GM23338 (cell line): Measurements from ENCODE around the gene PDE12.

Experiments used
- CREB1 ChIP-seq: fragments of 250-450 bp; sonication (Bioruptor Pico); IDR thresholded peaks from 2 replicates; pipeline ENCODE4 v1.5.0; 2020; ENCODE audit warnings: low read depth, mild to moderate bottlenecking, moderate library complexity
- CTCF ChIP-seq, 2 experiments: fragments of 200-600 bp in 1 of 2; sonication (generic) in 1 of 2; conservative IDR thresholded peaks; 2 replicates each; pipeline versions ENCODE4 v1.5.1 to v1.6.1; 2016 to 2017; ENCODE audit warnings: antibody characterized with exemption in 2 of 2, low read depth in 2 of 2, mild to moderate bottlenecking in 2 of 2, moderate library complexity in 1 of 2
- ETS1 ChIP-seq: IDR thresholded peaks from 2 replicates; pipeline ENCODE4 v1.6.1; 2016; ENCODE audit warnings: antibody characterized with exemption
- EZH2 ChIP-seq: fragments of 200-600 bp; sonication (generic); IDR thresholded peaks from one replicate; pipeline ENCODE4 v1.8.0; 2017; ENCODE audit warnings: antibody characterized with exemption, mild to moderate bottlenecking, low read depth; ENCODE audit not compliant: unreplicated experiment
- EZH2phosphoT487 ChIP-seq: fragments of 200-600 bp; sonication (generic); IDR thresholded peaks from one replicate; pipeline ENCODE4 v1.8.1; 2018; ENCODE audit warnings: antibody characterized with exemption; ENCODE audit not compliant: unreplicated experiment
- JUNB ChIP-seq: IDR thresholded peaks from one replicate; pipeline ENCODE4 v1.6.1; 2016; ENCODE audit warnings: antibody characterized with exemption; ENCODE audit not compliant: unreplicated experiment
- POLR2AphosphoS5 ChIP-seq: IDR thresholded peaks from 2 replicates; pipeline ENCODE4 v1.6.1; 2016; ENCODE audit warnings: antibody characterized with exemption, low read depth
- STAT1 ChIP-seq: IDR thresholded peaks from one replicate; pipeline ENCODE4 v1.6.1; 2016; ENCODE audit warnings: antibody characterized with exemption; ENCODE audit not compliant: unreplicated experiment
- ZNF331 ChIP-seq: fragments of 250-450 bp; sonication (Bioruptor Pico); IDR thresholded peaks from 2 replicates; pipeline ENCODE4 v1.5.0; 2020; ENCODE audit warnings: low read depth, mild to moderate bottlenecking, moderate library complexity
- TF ChIP-seq, protein P1 (sequence below): IDR thresholded peaks from one replicate; pipeline ENCODE4 v1.6.1; 2018; ENCODE audit warnings: antibody characterized with exemption; ENCODE audit not compliant: unreplicated experiment

DNA sequence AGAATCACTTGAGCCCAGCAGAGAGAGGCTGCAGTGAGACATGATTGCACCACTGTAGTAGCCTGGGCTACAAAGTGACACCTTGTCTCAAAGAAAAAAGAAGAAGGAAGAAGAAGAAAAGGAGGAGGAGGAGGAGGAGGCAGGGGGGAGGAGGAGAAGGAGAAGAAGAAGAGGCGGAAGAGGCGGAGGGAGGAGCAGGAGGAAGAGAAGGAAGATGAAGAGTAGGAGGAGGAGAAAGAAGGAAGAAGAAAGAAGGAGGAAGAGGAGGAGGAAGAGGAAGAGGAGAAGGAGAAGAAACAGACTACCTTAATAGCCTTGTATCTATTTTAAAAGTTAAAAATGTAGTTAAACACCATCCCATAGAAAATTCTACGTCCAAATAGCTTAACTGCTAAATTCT lies 60.2 kb downstream of the PDE12 start:
- TF ChIP-seq EZH2phosphoT487 = no peak
- TF ChIP-seq CTCF (conservative IDR thresholded peaks at IDR 0.05; ENCODE audit: low read depth in 2 of 2) = no peak
- TF ChIP-seq JUNB = no peak
- TF ChIP-seq EZH2 = no peak
- TF ChIP-seq STAT1 = no peak
- TF ChIP-seq, protein P1, sequence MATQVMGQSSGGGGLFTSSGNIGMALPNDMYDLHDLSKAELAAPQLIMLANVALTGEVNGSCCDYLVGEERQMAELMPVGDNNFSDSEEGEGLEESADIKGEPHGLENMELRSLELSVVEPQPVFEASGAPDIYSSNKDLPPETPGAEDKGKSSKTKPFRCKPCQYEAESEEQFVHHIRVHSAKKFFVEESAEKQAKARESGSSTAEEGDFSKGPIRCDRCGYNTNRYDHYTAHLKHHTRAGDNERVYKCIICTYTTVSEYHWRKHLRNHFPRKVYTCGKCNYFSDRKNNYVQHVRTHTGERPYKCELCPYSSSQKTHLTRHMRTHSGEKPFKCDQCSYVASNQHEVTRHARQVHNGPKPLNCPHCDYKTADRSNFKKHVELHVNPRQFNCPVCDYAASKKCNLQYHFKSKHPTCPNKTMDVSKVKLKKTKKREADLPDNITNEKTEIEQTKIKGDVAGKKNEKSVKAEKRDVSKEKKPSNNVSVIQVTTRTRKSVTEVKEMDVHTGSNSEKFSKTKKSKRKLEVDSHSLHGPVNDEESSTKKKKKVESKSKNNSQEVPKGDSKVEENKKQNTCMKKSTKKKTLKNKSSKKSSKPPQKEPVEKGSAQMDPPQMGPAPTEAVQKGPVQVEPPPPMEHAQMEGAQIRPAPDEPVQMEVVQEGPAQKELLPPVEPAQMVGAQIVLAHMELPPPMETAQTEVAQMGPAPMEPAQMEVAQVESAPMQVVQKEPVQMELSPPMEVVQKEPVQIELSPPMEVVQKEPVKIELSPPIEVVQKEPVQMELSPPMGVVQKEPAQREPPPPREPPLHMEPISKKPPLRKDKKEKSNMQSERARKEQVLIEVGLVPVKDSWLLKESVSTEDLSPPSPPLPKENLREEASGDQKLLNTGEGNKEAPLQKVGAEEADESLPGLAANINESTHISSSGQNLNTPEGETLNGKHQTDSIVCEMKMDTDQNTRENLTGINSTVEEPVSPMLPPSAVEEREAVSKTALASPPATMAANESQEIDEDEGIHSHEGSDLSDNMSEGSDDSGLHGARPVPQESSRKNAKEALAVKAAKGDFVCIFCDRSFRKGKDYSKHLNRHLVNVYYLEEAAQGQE = no peak
- TF ChIP-seq POLR2AphosphoS5 = no peak
- TF ChIP-seq CREB1 (CRISPR knock-in tag) = no peak
- TF ChIP-seq ETS1 = no peak
- no peak for TF ChIP-seq ZNF331
